ENCODE measurements around the gene TSPAN9. TPM values are rescaled to one million over a fixed set of nuclear protein-coding genes. Genes with fewer than 3 reads are reported as not detected.

Gene TSPAN9
- total RNA-seq, 2 donors from 2014 or later, result 14.0 to 18.5 TPM

GRCh38 chr12:3282384-3282670, 205.1 kb downstream of the TSPAN9 start:
- Histone ChIP-seq H3K4me1 (no peaks in the 10 kb centered on the region), H3K36me3 (replicated peaks in 1 of 2; ENCODE audit: insufficient read depth in 1 of 2, low read depth in 2 of 2) (peaks cover 0 to 3% of the 10 kb centered on the region in 2 donors), H3K27ac (no peak overlapping the region), H3K4me3 (no peak overlapping the region), H3K27me3 (no peaks in the 10 kb centered on the region), H3K9me3 (no peaks in the 10 kb centered on the region)
- intact Hi-C loops (cut with DNase I), result no loop called here
- 88 to 95% methylated on average over 8 of the region's 8 CpGs for WGBS, 2 donors
- TF ChIP-seq POLR2A (IDR thresholded peaks at IDR 0.05), result no peak
- TF ChIP-seq CTCF (IDR thresholded peaks at IDR 0.05), result no peak
- ATAC-seq, result no peak
- no peak for DNase-seq

- Histone ChIP-seq H3K4me3 (no peak overlapping the region), H3K9me3 (no peaks in the 10 kb centered on the region), H3K27ac (no peak overlapping the region), H3K27me3 (no peaks in the 10 kb centered on the region), H3K4me1 (no peaks in the 10 kb centered on the region), H3K36me3 (replicated peaks in 1 of 2; ENCODE audit: insufficient read depth in 1 of 2, low read depth in 2 of 2) (peaks cover 0 to 3% of the 10 kb centered on the region in 2 donors)
- intact Hi-C loops (cut with DNase I), result no loop called here
- 89 to 91% methylated on average over 16 to 19 of the region's 19 CpGs for WGBS, 2 donors
- ATAC-seq (no peak), DNase-seq (no peak)
- no peak for TF ChIP-seq POLR2A (IDR thresholded peaks at IDR 0.05)
- no peak for TF ChIP-seq CTCF (IDR thresholded peaks at IDR 0.05)
These were observed 206.0 kb downstream of the TSPAN9 start for GRCh38 chr12:3283137-3283680.

DNA sequence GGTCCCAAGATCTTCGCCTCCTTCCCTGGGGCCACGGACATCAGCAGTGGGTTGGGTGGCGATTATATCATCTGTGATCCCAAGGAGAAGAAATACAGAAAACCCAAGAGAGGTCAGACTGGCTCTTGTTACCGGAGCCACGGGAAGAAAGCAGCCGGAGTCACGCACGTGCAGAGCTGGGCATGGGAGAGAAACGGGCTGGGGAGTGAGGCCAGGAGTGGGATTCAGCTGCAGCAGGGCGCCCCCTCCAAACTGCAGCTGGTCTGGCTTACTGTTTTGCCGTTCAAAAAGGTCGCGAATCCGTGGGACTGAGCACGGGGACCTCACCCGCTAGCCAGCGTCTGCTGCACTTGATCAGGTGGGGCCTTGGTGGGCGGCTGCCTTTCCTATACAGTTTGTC, 207.2 kb downstream of the TSPAN9 start:
- Histone ChIP-seq H3K27me3 (no peaks in the 10 kb centered on the region), H3K27ac (no peak overlapping the region), H3K4me1 (no peaks in the 10 kb centered on the region), H3K4me3 (no peak overlapping the region), H3K9me3 (no peaks in the 10 kb centered on the region), H3K36me3 (replicated peaks in 1 of 2; ENCODE audit: insufficient read depth in 1 of 2, low read depth in 2 of 2) (peaks cover 0 to 3% of the 10 kb centered on the region in 2 donors)
- DNase-seq, result no peak
- intact Hi-C loops (cut with DNase I), result no loop called here
- no peak for TF ChIP-seq CTCF (IDR thresholded peaks at IDR 0.05)
- TF ChIP-seq POLR2A (IDR thresholded peaks at IDR 0.05), result no peak
- WGBS, 2 donors, result 87 to 93% methylated on average over 12 to 18 of the region's 18 CpGs
- ATAC-seq, result no peak

DNA sequence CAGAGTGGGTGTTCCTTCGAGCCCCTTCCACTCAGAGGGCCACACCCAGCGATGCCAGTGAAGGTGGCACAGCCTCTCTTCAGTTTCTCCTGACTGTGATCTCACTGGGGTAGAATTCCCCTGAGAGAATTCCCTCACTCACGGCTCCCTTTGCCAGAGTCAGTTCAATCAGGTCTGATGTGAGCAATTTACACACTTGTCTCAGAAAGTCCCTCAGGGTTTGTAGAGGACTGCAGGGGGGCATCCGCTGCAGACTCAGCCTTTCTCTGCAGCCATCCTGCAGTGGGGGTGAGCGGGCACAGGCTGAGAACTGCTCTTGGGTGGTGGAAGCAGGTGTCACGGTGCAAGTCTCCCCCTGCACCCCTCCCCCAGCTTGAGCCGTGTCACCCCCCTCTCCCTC, 208.4 kb downstream of the TSPAN9 start:
- peaks cover 0 to 3% of the 10 kb centered on the region in 2 donors for H3K36me3 ChIP-seq (replicated peaks in 1 of 2; ENCODE audit: insufficient read depth in 1 of 2, low read depth in 2 of 2)
- 81 to 82% methylated on average over 6 of the region's 7 CpGs for WGBS, 2 donors
- no peak overlapping the region for H3K27ac ChIP-seq
- no peaks in the 10 kb centered on the region for H3K4me1 ChIP-seq
- no peaks in the 10 kb centered on the region for H3K9me3 ChIP-seq
- H3K4me3 ChIP-seq, result no peak overlapping the region
- intact Hi-C loops (cut with DNase I), result no loop called here
- ATAC-seq (no peak), DNase-seq (no peak)
- no peak for TF ChIP-seq CTCF (IDR thresholded peaks at IDR 0.05)
- no peak for TF ChIP-seq POLR2A (IDR thresholded peaks at IDR 0.05)
- H3K27me3 ChIP-seq, result no peaks in the 10 kb centered on the region

GRCh38 chr12:3288690-3289089, 211.5 kb downstream of the TSPAN9 start:
- Histone ChIP-seq H3K36me3 (replicated peaks in 1 of 2; ENCODE audit: insufficient read depth in 1 of 2, low read depth in 2 of 2) (no peaks in the 10 kb centered on the region), H3K27ac (no peak overlapping the region), H3K9me3 (no peaks in the 10 kb centered on the region), H3K27me3 (no peaks in the 10 kb centered on the region), H3K4me1 (no peaks in the 10 kb centered on the region), H3K4me3 (no peak overlapping the region)
- TF ChIP-seq CTCF (IDR thresholded peaks at IDR 0.05), result no peak
- no peak for TF ChIP-seq POLR2A (IDR thresholded peaks at IDR 0.05)
- intact Hi-C loops (cut with DNase I), result no loop called here
- 76 to 81% methylated on average over 8 of the region's 8 CpGs for WGBS, 2 donors
- ATAC-seq (no peak), DNase-seq (no peak)

All from body of pancreas (tissue), 4 donors.